ENCODE results near the gene FGF14. TPM values are rescaled to one million over a fixed set of nuclear protein-coding genes. Genes with fewer than 3 reads are reported as not detected.

The FGF14 gene
- total RNA-seq, 1 experiment from 2014 or later, result not detected

- peak overlapping the region; percentile 22 for H3K4me2 ChIP-seq (ENCODE audit: low read depth, low read length, poor library complexity, severe bottlenecking)
- no peak overlapping the region for H3K27ac ChIP-seq (ENCODE audit: low read length)
- no peaks in the 10 kb centered on the region for H3K4me1 ChIP-seq (ENCODE audit: low read length)
- no peaks in the 10 kb centered on the region for H3K36me3 ChIP-seq (ENCODE audit: insufficient read depth, low read length)
- 0 out of 2 replicates have a peak overlapping the region, but pooled peaks have one; percentile 11 for H3K4me3 ChIP-seq (ENCODE audit: low read length)
- no peak for DNase-seq
- no peaks in the 10 kb centered on the region for H3K9me3 ChIP-seq (ENCODE audit: low read length)
- H3K79me2 ChIP-seq (ENCODE audit: low read length), result no peaks in the 10 kb centered on the region
- no peaks in the 10 kb centered on the region for H3K9me2 ChIP-seq (replicated peaks; ENCODE audit: insufficient read depth, low read length)
- no peaks in the 10 kb centered on the region for H4K20me1 ChIP-seq (ENCODE audit: insufficient read depth, low read depth, low read length)
- H3K9ac ChIP-seq (ENCODE audit: low read length), result no peak overlapping the region
- no peaks in the 10 kb centered on the region for H3K27me3 ChIP-seq (ENCODE audit: low read length)
- H2AFZ ChIP-seq (ENCODE audit: low read length), result no peak overlapping the region; the same call in 1 of the 2 replicates
These were observed 446.1 kb downstream of the FGF14 start for GRCh38 chr13:101955764-101956163.

GRCh38 chr13:101951114-101951513 lies 450.7 kb downstream of the FGF14 start:
- Histone ChIP-seq H3K4me2 (ENCODE audit: low read depth, low read length, poor library complexity, severe bottlenecking) (no peak overlapping the region), H2AFZ (ENCODE audit: low read length) (no peak overlapping the region), H3K36me3 (ENCODE audit: insufficient read depth, low read length) (no peaks in the 10 kb centered on the region), H3K9me2 (replicated peaks; ENCODE audit: insufficient read depth, low read length) (no peaks in the 10 kb centered on the region), H3K9me3 (ENCODE audit: low read length) (no peaks in the 10 kb centered on the region), H3K27ac (ENCODE audit: low read length) (no peak overlapping the region), H3K4me3 (ENCODE audit: low read length) (no peak overlapping the region), H3K27me3 (ENCODE audit: low read length) (no peaks in the 10 kb centered on the region), H4K20me1 (ENCODE audit: insufficient read depth, low read depth, low read length) (no peaks in the 10 kb centered on the region), H3K79me2 (ENCODE audit: low read length) (no peaks in the 10 kb centered on the region), H3K9ac (ENCODE audit: low read length) (no peak overlapping the region), H3K4me1 (ENCODE audit: low read length) (peaks cover 5% of the 10 kb centered on the region; the same call in 1 of the 2 replicates)
- DNase-seq, result no peak

- Histone ChIP-seq H3K4me3 (ENCODE audit: low read length) (no peak overlapping the region), H3K9me3 (ENCODE audit: low read length) (no peaks in the 10 kb centered on the region), H3K4me2 (ENCODE audit: low read depth, low read length, poor library complexity, severe bottlenecking) (no peak overlapping the region), H3K4me1 (ENCODE audit: low read length) (peaks cover 5% of the 10 kb centered on the region; the same call in 1 of the 2 replicates), H3K36me3 (ENCODE audit: insufficient read depth, low read length) (no peaks in the 10 kb centered on the region), H3K27me3 (ENCODE audit: low read length) (no peaks in the 10 kb centered on the region), H2AFZ (ENCODE audit: low read length) (no peak overlapping the region), H3K9me2 (replicated peaks; ENCODE audit: insufficient read depth, low read length) (no peaks in the 10 kb centered on the region), H3K27ac (ENCODE audit: low read length) (no peak overlapping the region), H3K79me2 (ENCODE audit: low read length) (no peaks in the 10 kb centered on the region), H4K20me1 (ENCODE audit: insufficient read depth, low read depth, low read length) (no peaks in the 10 kb centered on the region), H3K9ac (ENCODE audit: low read length) (no peak overlapping the region)
- DNase-seq, result no peak
These were observed 452.2 kb downstream of the FGF14 start for GRCh38 chr13:101949681-101950080.

- DNase-seq, result no peak
- no peaks in the 10 kb centered on the region for H3K9me3 ChIP-seq (ENCODE audit: low read length)
- H3K27me3 ChIP-seq (ENCODE audit: low read length), result no peaks in the 10 kb centered on the region
- no peaks in the 10 kb centered on the region for H3K79me2 ChIP-seq (ENCODE audit: low read length)
- no peak overlapping the region for H2AFZ ChIP-seq (ENCODE audit: low read length)
- H3K9me2 ChIP-seq (replicated peaks; ENCODE audit: insufficient read depth, low read length), result no peaks in the 10 kb centered on the region
- H4K20me1 ChIP-seq (ENCODE audit: insufficient read depth, low read depth, low read length), result no peaks in the 10 kb centered on the region
- H3K4me2 ChIP-seq (ENCODE audit: low read depth, low read length, poor library complexity, severe bottlenecking), result no peak overlapping the region
- no peaks in the 10 kb centered on the region for H3K36me3 ChIP-seq (ENCODE audit: insufficient read depth, low read length)
- H3K9ac ChIP-seq (ENCODE audit: low read length), result no peak overlapping the region
- no peak overlapping the region for H3K4me3 ChIP-seq (ENCODE audit: low read length)
- peaks cover 5% of the 10 kb centered on the region; the same call in 1 of the 2 replicates for H3K4me1 ChIP-seq (ENCODE audit: low read length)
- no peak overlapping the region for H3K27ac ChIP-seq (ENCODE audit: low read length)
These were observed 455.4 kb downstream of the FGF14 start for GRCh38 chr13:101946401-101946800.

- Histone ChIP-seq H3K9me2 (replicated peaks; ENCODE audit: insufficient read depth, low read length) (no peaks in the 10 kb centered on the region), H3K4me2 (ENCODE audit: low read depth, low read length, poor library complexity, severe bottlenecking) (no peak overlapping the region), H3K36me3 (ENCODE audit: insufficient read depth, low read length) (no peaks in the 10 kb centered on the region), H3K4me3 (ENCODE audit: low read length) (no peak overlapping the region), H2AFZ (ENCODE audit: low read length) (no peak overlapping the region), H3K27me3 (ENCODE audit: low read length) (no peaks in the 10 kb centered on the region), H3K27ac (ENCODE audit: low read length) (no peak overlapping the region), H3K9ac (ENCODE audit: low read length) (no peak overlapping the region), H4K20me1 (ENCODE audit: insufficient read depth, low read depth, low read length) (no peaks in the 10 kb centered on the region), H3K9me3 (ENCODE audit: low read length) (no peaks in the 10 kb centered on the region), H3K4me1 (ENCODE audit: low read length) (peaks cover 3% of the 10 kb centered on the region; the same call in 1 of the 2 replicates), H3K79me2 (ENCODE audit: low read length) (no peaks in the 10 kb centered on the region)
- DNase-seq, result no peak
These were observed 456.4 kb downstream of the FGF14 start for GRCh38 chr13:101945435-101945834.

- Histone ChIP-seq H3K4me1 (ENCODE audit: low read length) (no peaks in the 10 kb centered on the region), H3K9ac (ENCODE audit: low read length) (no peak overlapping the region), H3K9me2 (replicated peaks; ENCODE audit: insufficient read depth, low read length) (no peaks in the 10 kb centered on the region)
These were observed 457.3 kb downstream of the FGF14 start for GRCh38 chr13:101944521-101944920.

GRCh38 chr13:101942535-101943157 lies 459.2 kb downstream of the FGF14 start:
- H3K27ac ChIP-seq (ENCODE audit: low read length), result no peak overlapping the region
- no peak overlapping the region for H3K4me3 ChIP-seq (ENCODE audit: low read length)
- DNase-seq, result no peak
- no peaks in the 10 kb centered on the region for H3K27me3 ChIP-seq (ENCODE audit: low read length)
- no peak overlapping the region for H3K4me2 ChIP-seq (ENCODE audit: low read depth, low read length, poor library complexity, severe bottlenecking)
- no peak overlapping the region for H3K9ac ChIP-seq (ENCODE audit: low read length)
- no peaks in the 10 kb centered on the region for H3K9me2 ChIP-seq (replicated peaks; ENCODE audit: insufficient read depth, low read length)
- H3K4me1 ChIP-seq (ENCODE audit: low read length), result no peaks in the 10 kb centered on the region
- H3K9me3 ChIP-seq (ENCODE audit: low read length), result no peaks in the 10 kb centered on the region
- no peaks in the 10 kb centered on the region for H3K36me3 ChIP-seq (ENCODE audit: insufficient read depth, low read length)
- H4K20me1 ChIP-seq (ENCODE audit: insufficient read depth, low read depth, low read length), result no peaks in the 10 kb centered on the region
- H3K79me2 ChIP-seq (ENCODE audit: low read length), result no peaks in the 10 kb centered on the region
- H2AFZ ChIP-seq (ENCODE audit: low read length), result no peak overlapping the region

More at GRCh38 chr13:101944521-101944920, 457.3 kb downstream of the FGF14 start:
- DNase-seq, result no peak
- Histone ChIP-seq H4K20me1 (ENCODE audit: insufficient read depth, low read depth, low read length) (no peaks in the 10 kb centered on the region), H3K27ac (ENCODE audit: low read length) (no peak overlapping the region), H3K36me3 (ENCODE audit: insufficient read depth, low read length) (no peaks in the 10 kb centered on the region), H2AFZ (ENCODE audit: low read length) (no peak overlapping the region), H3K9me3 (ENCODE audit: low read length) (no peaks in the 10 kb centered on the region), H3K79me2 (ENCODE audit: low read length) (no peaks in the 10 kb centered on the region), H3K4me2 (ENCODE audit: low read depth, low read length, poor library complexity, severe bottlenecking) (no peak overlapping the region), H3K27me3 (ENCODE audit: low read length) (no peaks in the 10 kb centered on the region), H3K4me3 (ENCODE audit: low read length) (no peak overlapping the region)

GRCh38 chr13:101942038-101942437 lies 459.8 kb downstream of the FGF14 start:
- Histone ChIP-seq H3K4me3 (ENCODE audit: low read length) (no peak overlapping the region), H3K36me3 (ENCODE audit: insufficient read depth, low read length) (no peaks in the 10 kb centered on the region), H3K9me2 (replicated peaks; ENCODE audit: insufficient read depth, low read length) (no peaks in the 10 kb centered on the region), H3K9ac (ENCODE audit: low read length) (no peak overlapping the region), H3K4me1 (ENCODE audit: low read length) (no peaks in the 10 kb centered on the region), H4K20me1 (ENCODE audit: insufficient read depth, low read depth, low read length) (no peaks in the 10 kb centered on the region), H3K79me2 (ENCODE audit: low read length) (no peaks in the 10 kb centered on the region), H3K4me2 (ENCODE audit: low read depth, low read length, poor library complexity, severe bottlenecking) (no peak overlapping the region), H2AFZ (ENCODE audit: low read length) (no peak overlapping the region), H3K9me3 (ENCODE audit: low read length) (no peaks in the 10 kb centered on the region), H3K27ac (ENCODE audit: low read length) (no peak overlapping the region), H3K27me3 (ENCODE audit: low read length) (no peaks in the 10 kb centered on the region)
- peak; percentile 80 for DNase-seq
